Activated T-helper 9 cell treated with anti-CD3 and anti-CD28 coated beads, Interleukin-2, amount 50 U/mL, for 16 hours (primary cell): ENCODE results near the gene CGNL1.

Source experiments
- DNase-seq: peaks from one replicate; pipeline ENCODE4 v3.0.0-alpha.2; 2020; ENCODE audit warnings: low read depth

CGNL1 gene

GRCh38 chr15:57456559-57456958, 80.3 kb downstream of the CGNL1 start:
- DNase-seq: no peak

GRCh38 chr15:57457726-57458125, 81.4 kb downstream of the CGNL1 start:
- no peak for DNase-seq

DNA sequence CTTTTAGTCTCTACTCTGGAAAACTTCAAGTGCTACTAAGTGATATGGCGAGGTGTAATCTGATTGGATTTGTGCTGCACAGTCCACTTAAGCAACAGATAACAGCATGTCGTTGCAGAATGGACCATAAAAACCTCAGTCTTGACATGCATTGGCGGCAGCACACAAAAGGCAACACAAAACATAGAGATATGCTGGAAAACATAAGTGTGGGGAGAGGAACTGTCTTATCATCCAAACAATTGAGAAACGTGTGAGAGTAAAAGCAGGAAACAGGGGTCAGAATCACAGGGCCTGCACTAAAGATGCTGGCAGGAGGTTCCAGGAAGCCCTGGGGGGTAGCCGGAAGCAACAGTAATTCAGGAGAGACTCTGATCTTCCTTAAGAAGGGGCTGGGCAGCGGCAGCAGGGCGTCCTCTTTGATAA, 82.1 kb downstream of the CGNL1 start:
- no peak for DNase-seq

GRCh38 chr15:57460208-57460816, 84.0 kb downstream of the CGNL1 start:
- no peak for DNase-seq

GRCh38 chr15:57461541-57461940, 85.2 kb downstream of the CGNL1 start:
- no peak for DNase-seq

DNA sequence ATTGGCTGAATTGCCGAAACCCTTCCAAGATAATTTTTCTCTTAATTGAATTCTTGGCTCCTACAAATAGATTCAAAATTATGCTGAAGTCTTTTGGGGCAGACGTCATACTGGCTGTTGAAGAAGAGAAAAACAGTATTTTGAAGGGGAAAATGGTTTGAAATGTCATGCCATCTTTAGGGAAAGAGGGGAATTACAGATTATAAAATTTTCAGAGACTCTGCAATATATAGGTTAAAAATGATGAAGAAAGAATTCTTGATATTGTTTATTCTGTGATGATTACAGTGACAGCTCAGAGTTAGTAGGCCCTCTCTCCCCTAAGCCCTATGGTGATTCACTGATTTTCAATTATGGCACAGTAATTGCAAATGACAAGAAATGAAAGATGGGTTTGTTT, 86.1 kb downstream of the CGNL1 start:
- DNase-seq: no peak

- DNase-seq: no peak
Measured at GRCh38 chr15:57463360-57463759, 87.1 kb downstream of the CGNL1 start.

- no peak for DNase-seq
Measured at GRCh38 chr15:57464480-57464879, 88.2 kb downstream of the CGNL1 start.

DNA sequence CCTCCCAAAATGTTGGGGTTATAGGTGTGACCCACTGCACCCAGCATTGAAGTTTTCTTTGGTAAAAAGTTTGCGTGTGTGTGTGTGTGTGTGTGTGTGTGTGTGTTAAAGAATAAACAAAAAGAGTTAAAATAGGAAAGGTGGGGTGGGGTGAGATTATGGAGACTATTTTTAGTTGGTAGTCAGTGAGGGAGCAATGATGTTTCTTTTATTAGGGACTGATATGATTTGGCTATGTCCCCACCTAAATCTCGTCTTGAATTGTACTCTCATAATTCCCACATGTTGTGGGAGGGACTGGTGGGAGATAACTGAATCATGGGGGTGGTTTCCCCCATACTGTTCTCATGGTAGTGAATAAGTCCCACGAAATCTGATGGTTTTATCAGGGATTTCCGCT, 92.2 kb downstream of the CGNL1 start:
- DNase-seq: no peak

- no peak for DNase-seq
Measured at GRCh38 chr15:57470543-57470942, 94.2 kb downstream of the CGNL1 start.

GRCh38 chr15:57472861-57473260, 96.6 kb downstream of the CGNL1 start:
- DNase-seq: no peak

DNA sequence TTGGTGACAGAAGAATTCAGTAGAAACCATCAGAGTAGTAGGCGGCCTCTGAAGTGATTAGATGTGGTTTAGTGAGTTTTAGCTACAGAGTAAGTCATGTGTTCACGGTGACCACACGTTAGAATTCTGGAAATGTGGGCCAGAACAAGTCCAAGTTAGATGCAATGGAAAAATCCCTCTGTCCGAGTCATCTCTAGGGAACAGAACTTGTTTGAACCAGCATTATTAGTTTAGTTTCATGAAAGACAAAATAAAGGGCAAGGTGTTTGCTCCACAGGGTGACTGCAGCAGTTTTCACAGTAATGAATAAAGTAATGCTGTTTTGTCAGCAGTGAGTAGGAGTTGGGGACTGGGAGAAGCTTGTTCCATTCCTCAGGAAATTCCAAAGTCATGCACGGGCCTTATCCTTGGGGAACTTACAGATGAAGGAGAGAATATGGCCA, 100.2 kb downstream of the CGNL1 start:
- DNase-seq: no peak

- no peak for DNase-seq
Measured at GRCh38 chr15:57477736-57478522, 101.6 kb downstream of the CGNL1 start.

- DNase-seq: no peak
Measured at GRCh38 chr15:57479005-57479404, 102.7 kb downstream of the CGNL1 start.

DNA sequence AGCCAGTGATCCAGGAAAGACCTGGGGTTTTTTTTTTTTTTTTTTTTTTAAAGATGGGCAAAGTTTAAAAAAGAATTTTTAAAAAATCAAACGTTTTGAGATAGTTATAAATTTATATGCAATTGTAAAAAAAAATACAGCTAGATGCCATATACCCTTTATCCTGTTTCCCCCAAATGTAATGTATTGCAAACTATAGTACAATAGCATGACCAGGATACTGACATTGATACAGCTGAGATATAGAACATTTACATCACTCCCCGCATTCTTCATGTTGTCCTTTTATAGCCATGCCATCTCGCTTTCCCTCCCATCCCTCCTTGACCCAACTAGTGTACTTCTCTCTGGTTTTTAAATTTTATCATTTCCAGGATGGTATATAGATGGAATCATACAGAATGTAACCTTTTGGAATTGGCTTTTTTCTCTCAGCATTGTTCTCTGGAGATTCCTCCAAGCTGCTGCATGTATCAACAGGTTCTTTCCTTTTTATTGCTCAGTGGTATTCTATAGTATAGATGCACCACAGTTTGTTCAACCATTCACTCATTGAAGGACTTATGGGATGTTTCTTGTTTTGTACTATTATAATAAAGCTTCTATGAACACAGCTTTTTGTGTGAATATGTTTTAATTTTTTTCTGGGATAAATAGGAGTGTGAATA, 104.9 kb downstream of the CGNL1 start:
- DNase-seq: no peak

DNA sequence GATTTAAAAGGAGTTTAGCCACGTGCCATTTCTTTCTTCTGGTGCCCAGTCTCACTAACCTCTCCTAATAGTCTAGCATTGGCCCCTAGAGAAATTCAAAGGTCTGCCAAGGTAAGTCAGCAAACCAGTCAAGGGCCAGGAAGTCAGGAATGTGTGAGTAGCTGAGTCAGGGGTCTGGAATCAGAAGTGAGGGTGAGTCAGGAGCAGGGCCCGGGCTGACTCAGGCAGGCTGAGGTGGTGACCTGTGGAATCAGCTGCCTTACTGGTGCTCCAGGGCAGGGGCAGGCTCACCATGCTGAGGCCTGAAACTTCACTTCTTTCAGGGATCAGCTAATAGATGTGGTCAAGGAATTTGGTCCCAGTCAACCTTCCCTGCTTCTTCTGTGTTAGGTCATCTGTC, 109.6 kb downstream of the CGNL1 start:
- DNase-seq: no peak

DNA sequence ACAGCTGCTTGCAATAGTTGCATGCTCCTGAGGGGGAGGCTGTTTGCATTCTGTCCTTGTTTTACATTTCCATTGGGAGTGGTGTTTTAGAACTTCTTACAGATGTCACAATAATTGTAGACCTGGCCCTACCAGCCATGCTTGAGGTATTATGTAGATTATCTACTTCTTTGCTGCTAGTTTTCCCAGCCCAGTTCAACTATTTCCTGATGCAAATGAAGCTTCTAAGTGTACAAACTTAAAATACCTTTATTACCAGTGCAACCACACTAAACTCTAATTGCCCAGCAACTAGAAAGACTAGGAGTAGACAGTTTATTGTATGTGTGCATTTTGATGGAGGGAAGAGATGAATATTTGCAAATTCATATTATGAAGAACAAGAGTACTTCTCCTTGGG, 110.5 kb downstream of the CGNL1 start:
- DNase-seq: no peak

DNA sequence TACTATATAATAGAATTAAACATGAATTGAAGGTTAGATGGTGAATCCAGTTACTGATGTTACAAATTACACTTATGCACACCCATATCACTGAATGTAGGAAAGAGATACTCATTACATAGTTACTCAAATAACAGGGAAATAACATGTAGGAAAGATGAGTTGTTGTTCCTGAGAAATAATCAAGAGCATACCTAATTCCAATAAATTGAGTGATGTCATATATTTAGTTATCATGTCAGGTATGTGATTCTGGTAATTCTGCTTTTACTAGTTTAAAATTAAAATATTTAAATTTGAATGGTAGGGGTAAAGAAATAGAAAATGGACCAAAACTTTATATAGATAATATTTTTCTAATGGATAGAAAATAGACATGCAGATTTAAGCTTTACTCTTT, 112.8 kb downstream of the CGNL1 start:
- no peak for DNase-seq

GRCh38 chr15:57493351-57493750, 117.0 kb downstream of the CGNL1 start:
- no peak for DNase-seq

DNA sequence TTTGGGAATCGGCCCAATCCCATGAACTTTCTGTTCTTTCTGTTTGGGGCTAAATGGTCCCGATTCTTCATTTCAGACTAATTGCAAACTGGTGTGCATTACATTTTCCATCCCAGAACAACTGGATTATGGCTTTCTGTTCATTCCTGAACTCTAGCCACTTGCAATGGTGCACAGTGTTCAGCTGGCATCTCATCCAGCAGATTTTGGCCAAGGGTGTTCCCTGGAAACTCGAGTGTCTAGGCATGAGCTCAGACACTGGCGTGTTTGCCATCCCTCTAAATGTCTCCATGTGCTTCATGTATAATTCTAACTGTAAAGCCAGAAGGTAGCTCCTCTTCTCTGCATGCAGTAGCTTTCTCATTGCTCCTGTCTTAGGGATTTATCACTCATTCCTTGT, 118.3 kb downstream of the CGNL1 start:
- DNase-seq: no peak

GRCh38 chr15:57495041-57495440, 118.7 kb downstream of the CGNL1 start:
- no peak for DNase-seq

DNA sequence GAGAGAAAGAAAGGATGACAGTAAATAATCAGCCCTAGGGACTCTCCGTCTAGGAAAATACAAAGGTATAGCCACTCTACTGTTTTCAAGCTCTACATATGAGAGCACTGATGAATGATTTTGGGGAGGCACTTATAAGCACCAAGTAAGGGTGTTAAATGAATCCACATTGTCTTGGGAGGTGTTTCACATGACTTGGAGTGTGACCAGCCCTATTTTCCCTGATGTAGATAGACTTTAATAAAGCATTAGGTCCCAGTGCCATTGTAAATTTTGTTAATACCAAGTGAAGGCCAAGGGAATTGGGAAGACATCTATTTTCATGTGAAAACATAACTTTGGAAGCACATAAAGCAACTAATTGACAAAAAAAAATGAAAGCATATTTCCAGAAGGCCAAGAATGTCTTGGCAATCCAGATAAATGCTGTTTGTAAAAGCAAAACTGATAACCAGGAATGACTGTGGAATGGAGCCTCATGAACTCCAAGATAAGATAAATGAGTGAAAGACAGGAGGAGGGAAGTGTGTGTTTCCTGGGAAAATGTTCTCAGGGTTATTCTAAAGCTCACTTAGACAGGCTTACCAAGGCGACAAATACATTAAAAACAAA, 119.4 kb downstream of the CGNL1 start:
- DNase-seq: no peak

DNA sequence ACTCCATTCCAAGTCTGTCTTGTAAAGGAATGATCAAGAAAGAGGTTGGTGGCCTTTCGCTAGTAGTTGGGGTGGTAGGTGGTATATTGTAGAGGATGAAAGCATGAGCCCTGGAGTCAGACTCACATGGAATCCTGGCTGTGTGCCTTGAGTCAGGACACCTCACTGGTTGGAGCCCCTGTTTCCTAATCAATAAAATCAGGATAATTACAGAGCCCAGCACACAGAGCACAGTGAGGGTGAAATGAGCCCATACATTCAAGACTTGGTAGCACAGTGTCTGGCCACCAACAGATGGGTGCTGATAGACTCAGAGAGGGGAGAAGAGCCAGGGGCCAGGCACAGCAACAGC, 120.3 kb downstream of the CGNL1 start:
- DNase-seq: no peak
